HepG2 (cell line): Measurements from ENCODE around the gene HES7. TPM values are rescaled to one million over a fixed set of nuclear protein-coding genes. Genes with fewer than 3 reads are reported as not detected.

Experiments
- FOXK1 ChIP-seq: sonication (generic); formaldehyde crosslinking; IDR thresholded peaks from 2 replicates; pipeline ENCODE4 v1.4.0; 2020; ENCODE audit warnings: low read depth, missing genetic modification reagents, borderline replicate concordance
- HNF4A ChIP-seq: sonication (generic); formaldehyde crosslinking; IDR thresholded peaks from 2 replicates; pipeline ENCODE4 v1.4.0; 2020; ENCODE audit warnings: missing genetic modification reagents
- HNRNPH1 ChIP-seq: fragments of 200-400 bp; formaldehyde crosslinking; optimal IDR thresholded peaks from 2 replicates; pipeline ENCODE3; 2017; ENCODE audit warnings: mild to moderate bottlenecking, low read depth, low read length
- PHF5A ChIP-seq: IDR thresholded peaks from one replicate; pipeline ENCODE4 v1.6.1; 2018; ENCODE audit warnings: low read depth, missing genetic modification reagents; ENCODE audit not compliant: unreplicated experiment
- REST ChIP-seq, 2 experiments: IDR thresholded peaks; 2 replicates each; pipeline ENCODE4 v1.6.1; 2011 to 2012; ENCODE audit warnings: low read length in 2 of 2, borderline replicate concordance in 1 of 2, low read depth in 1 of 2, mild to moderate bottlenecking in 1 of 2, moderate library complexity in 1 of 2
- ZFP36L2 ChIP-seq: sonication (generic); formaldehyde crosslinking; IDR thresholded peaks from 2 replicates; pipeline ENCODE4 v1.4.0; 2020; ENCODE audit warnings: missing genetic modification reagents
- ZNF337 ChIP-seq: sonication (generic); formaldehyde crosslinking; IDR thresholded peaks from 2 replicates; pipeline ENCODE4 v1.5.1; 2020; ENCODE audit warnings: missing genetic modification reagents, low read depth, mild to moderate bottlenecking, borderline replicate concordance
- ZNF816 ChIP-seq: sonication (generic); formaldehyde crosslinking; IDR thresholded peaks from 2 replicates; pipeline ENCODE4 v1.8.0; 2022; ENCODE audit warnings: missing genetic modification reagents, mild to moderate bottlenecking, borderline replicate concordance
- ZNF878 ChIP-seq: sonication (generic); formaldehyde crosslinking; IDR thresholded peaks from 2 replicates; pipeline ENCODE4 v1.8.1; 2023; ENCODE audit warnings: mild to moderate bottlenecking, missing genetic modification reagents, moderate library complexity
- polyA plus RNA-seq, 8 experiments: library from polyadenylated mRNA; depleted of rRNA in 3 of 8; stranded (reverse) in 7 of 8; unstranded in 1 of 8; fragments of >200 nt; fragmentation: Illumina TruSeq in 4 of 8; extraction: Trizol in 4 of 8; gene quantifications; 2 replicates each; pipeline versions ENCODE4 v1.2.1 to v1.2.3, GENCODE V29; 2011 to 2016; ENCODE audit warnings: low read depth in 4 of 8, missing spikeins in 1 of 8, mixed read lengths in 1 of 8; ENCODE audit not compliant: insufficient read depth in 1 of 8
- total RNA-seq, 5 experiments: library from RNA; depleted of rRNA; stranded (reverse); fragments of >200 nt; fragmentation: Illumina TruSeq; extraction: Trizol; gene quantifications; 2 replicates each; pipeline ENCODE4 v1.2.3, GENCODE V29; 2016; ENCODE audit warnings: low read depth in 1 of 5
- TF ChIP-seq, protein P1 (sequence below): sonication (generic); formaldehyde crosslinking; IDR thresholded peaks from 2 replicates; pipeline ENCODE4 v1.4.0; 2020; ENCODE audit warnings: mild to moderate bottlenecking, missing genetic modification reagents, borderline replicate concordance
- TF ChIP-seq, protein P2 (sequence below): sonication (generic); formaldehyde crosslinking; IDR thresholded peaks from 2 replicates; pipeline ENCODE4 v1.4.0; 2020; ENCODE audit warnings: missing genetic modification reagents, borderline replicate concordance
- TF ChIP-seq, protein P3 (sequence below): sonication (generic); formaldehyde crosslinking; IDR thresholded peaks from 2 replicates; pipeline ENCODE4 v1.5.0; 2020; ENCODE audit warnings: mild to moderate bottlenecking, missing genetic modification reagents

Gene HES7
- total and polyA plus RNA-seq, 2 of the 13 experiments (the other 11 are each of a cell fraction or from before 2014, with no cell fraction given), result not detected

- TF ChIP-seq REST (IDR thresholded peaks at IDR 0.05; ENCODE audit: borderline replicate concordance in 1 of 2, low read depth in 1 of 2, low read length in 2 of 2) (peak in 1 of 2 experiments; percentile 51; a peak in 1 of 4 replicates), ZFP36L2 (CRISPR knock-in tag) (0 out of 2 replicates have a peak, but pooled peaks have one; percentile 83), FOXK1 (peak; percentile 72; the same call in 1 of the 2 replicates), HNRNPH1 (no peak), PHF5A (peak; percentile 45), HNF4A (CRISPR knock-in tag) (peak; percentile 65), ZNF337 (CRISPR knock-in tag) (no peak), ZNF816 (CRISPR knock-in tag) (0 out of 2 replicates have a peak, but pooled peaks have one; percentile 31), ZNF878 (CRISPR knock-in tag) (peak; percentile 67; the same call in 1 of the 2 replicates)
- TF ChIP-seq, protein P1, sequence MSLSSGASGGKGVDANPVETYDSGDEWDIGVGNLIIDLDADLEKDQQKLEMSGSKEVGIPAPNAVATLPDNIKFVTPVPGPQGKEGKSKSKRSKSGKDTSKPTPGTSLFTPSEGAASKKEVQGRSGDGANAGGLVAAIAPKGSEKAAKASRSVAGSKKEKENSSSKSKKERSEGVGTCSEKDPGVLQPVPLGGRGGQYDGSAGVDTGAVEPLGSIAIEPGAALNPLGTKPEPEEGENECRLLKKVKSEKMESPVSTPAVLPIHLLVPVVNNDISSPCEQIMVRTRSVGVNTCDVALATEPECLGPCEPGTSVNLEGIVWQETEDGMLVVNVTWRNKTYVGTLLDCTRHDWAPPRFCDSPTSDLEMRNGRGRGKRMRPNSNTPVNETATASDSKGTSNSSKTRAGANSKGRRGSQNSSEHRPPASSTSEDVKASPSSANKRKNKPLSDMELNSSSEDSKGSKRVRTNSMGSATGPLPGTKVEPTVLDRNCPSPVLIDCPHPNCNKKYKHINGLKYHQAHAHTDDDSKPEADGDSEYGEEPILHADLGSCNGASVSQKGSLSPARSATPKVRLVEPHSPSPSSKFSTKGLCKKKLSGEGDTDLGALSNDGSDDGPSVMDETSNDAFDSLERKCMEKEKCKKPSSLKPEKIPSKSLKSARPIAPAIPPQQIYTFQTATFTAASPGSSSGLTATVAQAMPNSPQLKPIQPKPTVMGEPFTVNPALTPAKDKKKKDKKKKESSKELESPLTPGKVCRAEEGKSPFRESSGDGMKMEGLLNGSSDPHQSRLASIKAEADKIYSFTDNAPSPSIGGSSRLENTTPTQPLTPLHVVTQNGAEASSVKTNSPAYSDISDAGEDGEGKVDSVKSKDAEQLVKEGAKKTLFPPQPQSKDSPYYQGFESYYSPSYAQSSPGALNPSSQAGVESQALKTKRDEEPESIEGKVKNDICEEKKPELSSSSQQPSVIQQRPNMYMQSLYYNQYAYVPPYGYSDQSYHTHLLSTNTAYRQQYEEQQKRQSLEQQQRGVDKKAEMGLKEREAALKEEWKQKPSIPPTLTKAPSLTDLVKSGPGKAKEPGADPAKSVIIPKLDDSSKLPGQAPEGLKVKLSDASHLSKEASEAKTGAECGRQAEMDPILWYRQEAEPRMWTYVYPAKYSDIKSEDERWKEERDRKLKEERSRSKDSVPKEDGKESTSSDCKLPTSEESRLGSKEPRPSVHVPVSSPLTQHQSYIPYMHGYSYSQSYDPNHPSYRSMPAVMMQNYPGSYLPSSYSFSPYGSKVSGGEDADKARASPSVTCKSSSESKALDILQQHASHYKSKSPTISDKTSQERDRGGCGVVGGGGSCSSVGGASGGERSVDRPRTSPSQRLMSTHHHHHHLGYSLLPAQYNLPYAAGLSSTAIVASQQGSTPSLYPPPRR, result no peak
- TF ChIP-seq, protein P2, sequence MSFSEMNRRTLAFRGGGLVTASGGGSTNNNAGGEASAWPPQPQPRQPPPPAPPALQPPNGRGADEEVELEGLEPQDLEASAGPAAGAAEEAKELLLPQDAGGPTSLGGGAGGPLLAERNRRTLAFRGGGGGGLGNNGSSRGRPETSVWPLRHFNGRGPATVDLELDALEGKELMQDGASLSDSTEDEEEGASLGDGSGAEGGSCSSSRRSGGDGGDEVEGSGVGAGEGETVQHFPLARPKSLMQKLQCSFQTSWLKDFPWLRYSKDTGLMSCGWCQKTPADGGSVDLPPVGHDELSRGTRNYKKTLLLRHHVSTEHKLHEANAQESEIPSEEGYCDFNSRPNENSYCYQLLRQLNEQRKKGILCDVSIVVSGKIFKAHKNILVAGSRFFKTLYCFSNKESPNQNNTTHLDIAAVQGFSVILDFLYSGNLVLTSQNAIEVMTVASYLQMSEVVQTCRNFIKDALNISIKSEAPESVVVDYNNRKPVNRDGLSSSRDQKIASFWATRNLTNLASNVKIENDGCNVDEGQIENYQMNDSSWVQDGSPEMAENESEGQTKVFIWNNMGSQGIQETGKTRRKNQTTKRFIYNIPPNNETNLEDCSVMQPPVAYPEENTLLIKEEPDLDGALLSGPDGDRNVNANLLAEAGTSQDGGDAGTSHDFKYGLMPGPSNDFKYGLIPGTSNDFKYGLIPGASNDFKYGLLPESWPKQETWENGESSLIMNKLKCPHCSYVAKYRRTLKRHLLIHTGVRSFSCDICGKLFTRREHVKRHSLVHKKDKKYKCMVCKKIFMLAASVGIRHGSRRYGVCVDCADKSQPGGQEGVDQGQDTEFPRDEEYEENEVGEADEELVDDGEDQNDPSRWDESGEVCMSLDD (CRISPR knock-in tag), result no peak
- TF ChIP-seq, protein P3, sequence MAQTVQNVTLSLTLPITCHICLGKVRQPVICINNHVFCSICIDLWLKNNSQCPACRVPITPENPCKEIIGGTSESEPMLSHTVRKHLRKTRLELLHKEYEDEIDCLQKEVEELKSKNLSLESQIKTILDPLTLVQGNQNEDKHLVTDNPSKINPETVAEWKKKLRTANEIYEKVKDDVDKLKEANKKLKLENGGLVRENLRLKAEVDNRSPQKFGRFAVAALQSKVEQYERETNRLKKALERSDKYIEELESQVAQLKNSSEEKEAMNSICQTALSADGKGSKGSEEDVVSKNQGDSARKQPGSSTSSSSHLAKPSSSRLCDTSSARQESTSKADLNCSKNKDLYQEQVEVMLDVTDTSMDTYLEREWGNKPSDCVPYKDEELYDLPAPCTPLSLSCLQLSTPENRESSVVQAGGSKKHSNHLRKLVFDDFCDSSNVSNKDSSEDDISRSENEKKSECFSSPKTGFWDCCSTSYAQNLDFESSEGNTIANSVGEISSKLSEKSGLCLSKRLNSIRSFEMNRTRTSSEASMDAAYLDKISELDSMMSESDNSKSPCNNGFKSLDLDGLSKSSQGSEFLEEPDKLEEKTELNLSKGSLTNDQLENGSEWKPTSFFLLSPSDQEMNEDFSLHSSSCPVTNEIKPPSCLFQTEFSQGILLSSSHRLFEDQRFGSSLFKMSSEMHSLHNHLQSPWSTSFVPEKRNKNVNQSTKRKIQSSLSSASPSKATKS (CRISPR knock-in tag), result 0 out of 2 replicates have a peak, but pooled peaks have one; percentile 28
Observed at GRCh38 chr17:8119581-8120519, 4.1 kb downstream of the HES7 start (continued).
